SH-SY5Y (cell line): ENCODE data around the gene C2orf42.

Experiments used
- GATA2 ChIP-seq: IDR thresholded peaks from 2 replicates; pipeline ENCODE4 v1.6.1; 2011; ENCODE audit warnings: mild to moderate bottlenecking, low read depth, low read length
- GATA3 ChIP-seq: IDR thresholded peaks from 2 replicates; pipeline ENCODE4 v1.6.1; 2011; ENCODE audit warnings: low read depth, mild to moderate bottlenecking, low read length, moderate library complexity

C2orf42 gene

DNA sequence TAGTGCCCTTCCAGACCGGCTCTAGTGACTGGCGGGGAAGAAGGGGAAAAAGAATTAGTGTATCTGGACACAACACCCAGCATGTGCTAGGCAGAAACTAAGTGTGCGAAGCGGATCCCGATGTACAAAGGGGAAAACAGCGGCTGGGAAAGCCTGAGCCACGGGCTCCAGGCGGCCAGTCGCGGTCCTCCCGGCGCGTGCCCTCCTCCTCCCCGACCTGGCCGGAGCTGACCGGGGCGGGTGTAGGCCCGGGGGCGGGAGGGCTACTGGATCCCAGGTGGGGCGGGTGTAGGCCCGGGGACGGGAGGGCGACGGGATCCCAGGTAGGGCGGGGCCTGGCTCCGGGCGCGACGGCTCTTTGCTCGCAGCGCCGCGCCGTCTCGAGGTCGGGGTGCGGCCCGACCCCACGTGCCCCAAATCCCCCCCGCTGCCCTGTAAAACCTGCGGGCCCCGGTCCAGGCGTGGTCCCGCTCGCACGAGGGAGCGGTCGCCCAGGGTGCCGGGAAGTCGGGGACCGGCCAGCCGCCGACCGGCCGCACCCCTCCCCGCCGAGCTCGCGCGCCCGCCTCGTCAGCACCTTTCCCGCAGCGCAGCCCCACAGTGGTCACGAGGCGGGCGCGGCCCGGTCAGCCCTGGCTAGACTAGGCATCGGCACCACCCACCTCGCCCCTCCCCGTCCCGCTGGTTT, 48.8 kb downstream of the C2orf42 start:
- TF ChIP-seq GATA2 (no peak), GATA3 (no peak)

DNA sequence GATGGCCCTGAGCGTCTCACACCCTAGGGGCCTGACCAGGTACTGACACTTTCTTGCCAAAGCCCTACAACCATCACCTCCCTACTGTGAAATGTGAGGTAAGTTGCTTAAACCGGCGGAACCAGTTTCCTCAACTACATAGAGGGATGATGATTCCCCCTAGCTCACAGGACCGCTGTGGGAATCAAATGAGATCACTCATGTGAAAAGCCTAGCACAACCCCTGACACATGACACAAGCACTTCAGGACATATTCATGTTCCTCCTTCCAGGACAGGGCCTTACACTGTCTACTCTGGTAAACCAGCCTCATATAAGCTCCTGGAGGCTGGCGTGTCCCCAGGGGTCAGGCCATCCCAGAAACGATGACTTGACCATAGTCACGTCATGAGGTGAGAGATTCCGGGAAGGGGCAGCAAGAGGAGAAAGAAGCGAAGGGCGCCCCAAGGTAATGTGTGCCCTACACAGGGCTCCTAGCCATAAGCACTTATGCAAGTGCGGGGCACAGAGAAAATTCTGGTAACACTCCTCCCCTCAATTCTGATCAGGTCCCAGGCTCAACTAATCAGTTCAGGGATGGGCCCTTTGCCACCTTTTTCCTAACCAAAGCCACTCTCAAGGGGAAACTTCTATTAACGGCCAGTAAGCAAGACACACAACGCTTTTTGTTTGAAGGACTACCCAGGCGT, 49.5 kb downstream of the C2orf42 start:
- TF ChIP-seq GATA3 (no peak), GATA2 (no peak)

DNA sequence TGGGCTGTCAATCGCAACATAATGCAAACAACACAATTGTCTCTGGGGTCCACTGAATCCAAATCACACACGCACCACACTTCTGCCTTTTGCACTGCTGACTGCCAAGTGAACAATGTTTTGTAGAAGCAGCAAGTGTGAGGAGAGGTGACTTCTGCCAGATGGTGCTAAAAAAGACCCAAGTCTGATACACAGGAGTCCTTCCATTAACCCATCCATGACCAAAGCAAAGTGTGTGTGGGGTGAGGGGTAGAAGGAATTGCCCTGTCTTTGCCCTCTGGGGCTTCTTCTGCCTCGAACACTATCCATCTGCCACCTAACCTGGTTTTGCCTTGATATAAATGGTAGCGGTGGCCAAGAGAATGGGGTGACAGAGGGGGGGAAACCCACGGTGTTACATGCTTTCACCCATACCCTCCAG, 50.0 kb downstream of the C2orf42 start:
- TF ChIP-seq GATA3: no peak
- no peak for TF ChIP-seq GATA2

DNA sequence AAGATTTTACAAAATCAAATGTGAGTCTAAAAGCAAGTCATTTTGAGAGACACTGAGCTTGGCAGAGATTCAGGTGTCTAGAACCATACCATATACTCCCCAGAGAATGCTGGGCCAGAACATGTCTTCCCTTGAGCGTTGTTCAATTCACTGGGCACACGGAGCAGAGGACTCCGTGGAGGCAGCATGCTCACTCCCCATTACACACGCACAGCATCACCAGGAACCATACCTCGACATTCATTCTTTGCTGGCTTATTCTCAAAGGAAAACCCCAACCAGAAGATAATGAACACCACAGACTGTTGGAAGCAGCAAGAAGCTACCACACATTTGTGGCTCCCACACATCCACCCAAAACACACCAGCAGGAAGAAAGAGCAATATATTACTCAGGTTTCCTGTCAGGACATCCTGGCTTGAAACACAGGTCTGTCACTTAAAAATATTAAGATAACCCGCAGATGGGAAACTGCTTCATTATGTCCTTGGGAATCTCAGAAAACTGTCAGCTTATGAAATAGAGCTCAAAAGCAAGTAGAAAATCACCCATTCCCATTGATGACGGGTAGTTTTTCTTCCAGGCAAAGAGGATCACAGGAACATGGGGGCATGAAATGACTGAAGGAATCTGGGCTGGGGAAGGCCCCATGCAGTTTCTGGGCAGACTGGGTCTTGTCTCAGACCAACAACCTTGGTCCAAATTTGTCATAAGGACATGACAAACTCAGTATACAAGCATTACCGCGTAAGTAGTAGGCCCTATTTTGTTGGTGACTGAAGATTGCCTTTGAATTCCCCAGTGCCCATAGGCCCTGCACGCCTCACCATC, 57.1 kb downstream of the C2orf42 start:
- TF ChIP-seq GATA3: no peak
- no peak for TF ChIP-seq GATA2

DNA sequence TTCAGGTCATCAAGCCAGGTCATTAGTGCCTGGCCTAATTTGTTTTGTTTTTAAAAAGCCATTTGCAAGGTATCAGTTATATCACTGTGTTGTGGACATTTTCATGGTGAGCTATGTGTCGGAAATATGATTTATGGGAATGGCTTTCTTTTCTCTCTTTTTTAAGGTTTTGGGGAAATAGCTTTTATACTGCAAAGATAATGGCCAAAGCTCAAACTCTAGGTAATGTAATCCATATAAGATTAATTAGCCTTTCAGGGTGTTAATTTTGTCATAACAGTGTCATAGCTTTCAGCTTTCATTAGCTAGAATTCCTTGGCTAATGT, 57.7 kb downstream of the C2orf42 start:
- TF ChIP-seq GATA2: no peak
- TF ChIP-seq GATA3: no peak

DNA sequence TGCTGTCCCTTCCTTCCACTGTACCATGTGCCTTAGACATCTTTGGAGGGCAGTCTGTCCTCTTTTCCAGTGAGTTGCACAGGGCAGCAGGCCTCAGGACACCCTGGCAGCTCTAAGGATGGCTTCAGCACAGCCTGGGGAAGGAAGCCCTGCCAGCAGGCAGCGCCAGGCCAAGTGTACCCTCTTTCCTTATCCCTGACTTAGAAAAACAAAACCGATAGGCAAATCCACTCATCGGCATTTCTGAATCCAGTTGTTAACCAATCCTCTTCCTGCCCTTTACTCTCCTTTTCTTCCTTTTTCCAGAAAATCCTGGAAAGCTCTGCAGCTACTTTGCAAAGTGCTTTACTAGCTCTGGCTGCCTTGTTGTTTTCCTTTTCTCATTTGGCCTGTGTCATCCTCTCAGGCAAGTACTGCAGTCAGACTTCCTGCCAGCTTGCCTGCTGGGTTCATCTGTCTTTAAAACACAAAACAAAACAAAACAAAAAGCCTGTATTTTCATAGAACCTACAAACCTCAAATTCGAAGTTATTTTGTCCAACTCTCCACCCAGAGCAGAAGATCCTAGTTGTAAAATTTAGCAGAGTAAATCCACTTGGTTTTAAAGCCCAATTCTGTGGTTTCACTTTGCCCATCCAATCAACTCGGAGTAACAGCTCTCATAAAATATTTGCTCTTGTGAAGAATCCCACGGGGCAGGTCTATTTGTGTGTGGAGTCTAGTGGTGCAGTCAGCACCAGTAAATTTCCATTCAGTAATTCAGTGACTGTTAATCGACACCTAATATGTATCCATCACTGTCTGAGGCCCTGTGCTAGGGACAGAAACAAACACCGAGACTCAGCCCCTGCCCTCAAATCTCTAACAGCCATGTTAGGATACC, 58.3 kb downstream of the C2orf42 start:
- TF ChIP-seq GATA3 (no peak), GATA2 (no peak)

DNA sequence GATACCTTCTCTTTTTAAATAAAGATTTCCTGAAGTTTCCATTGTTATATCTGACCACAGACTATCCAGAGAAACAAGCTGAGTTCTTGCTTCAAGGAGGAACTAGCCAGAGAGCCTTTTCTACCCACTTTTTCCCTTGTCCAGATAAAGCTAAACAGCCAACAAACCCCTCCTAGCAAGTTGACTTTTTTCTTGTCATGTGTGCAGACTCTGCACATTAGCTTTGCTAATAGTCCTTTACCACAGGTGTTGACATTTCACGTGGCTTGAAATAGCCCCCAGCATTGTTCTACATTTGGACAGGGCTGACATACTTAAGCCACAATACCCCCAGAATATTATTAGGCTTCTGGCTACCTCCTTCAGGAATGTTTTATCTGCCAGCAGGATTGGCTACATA, 62.8 kb downstream of the C2orf42 start:
- TF ChIP-seq GATA2 (no peak), GATA3 (no peak)

DNA sequence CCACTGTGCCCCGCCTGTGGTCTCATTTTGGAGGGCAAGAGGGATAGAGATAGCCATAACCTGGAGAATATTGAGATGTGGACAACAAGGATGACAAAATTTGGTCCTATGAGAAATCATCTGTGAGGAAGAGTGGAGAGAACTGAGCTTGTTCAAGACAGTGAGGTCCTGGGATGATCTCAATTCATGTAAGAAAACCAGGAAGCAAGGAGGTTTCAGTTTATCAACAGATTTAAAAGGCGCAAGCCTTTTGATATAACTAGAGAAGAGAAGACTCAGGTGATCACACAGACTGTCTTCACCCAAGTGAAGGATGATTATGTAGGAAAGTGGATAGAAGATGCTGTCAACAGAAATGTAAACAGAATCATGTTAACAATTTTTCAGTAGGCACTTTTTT, 64.4 kb downstream of the C2orf42 start:
- no peak for TF ChIP-seq GATA2
- no peak for TF ChIP-seq GATA3

DNA sequence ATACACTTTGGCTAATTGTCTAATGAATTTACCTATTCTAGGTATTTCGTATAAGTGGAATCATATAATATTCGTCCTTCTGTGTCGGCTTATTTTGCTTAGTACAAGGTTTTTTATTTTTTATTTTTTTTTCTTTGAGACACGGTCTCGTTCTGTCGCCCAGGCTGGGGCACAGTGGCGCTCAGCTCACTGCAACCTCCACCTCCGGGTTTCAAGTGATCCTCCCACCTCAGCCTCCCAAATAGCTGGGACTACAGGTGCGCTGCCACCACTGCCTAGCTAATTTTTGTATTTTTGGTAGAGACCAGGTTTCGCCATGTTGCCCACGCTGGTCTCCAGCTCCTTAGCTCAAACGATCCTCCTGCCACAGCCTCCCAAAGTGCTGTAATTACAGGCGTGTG, 65.3 kb downstream of the C2orf42 start:
- TF ChIP-seq GATA2: no peak

DNA sequence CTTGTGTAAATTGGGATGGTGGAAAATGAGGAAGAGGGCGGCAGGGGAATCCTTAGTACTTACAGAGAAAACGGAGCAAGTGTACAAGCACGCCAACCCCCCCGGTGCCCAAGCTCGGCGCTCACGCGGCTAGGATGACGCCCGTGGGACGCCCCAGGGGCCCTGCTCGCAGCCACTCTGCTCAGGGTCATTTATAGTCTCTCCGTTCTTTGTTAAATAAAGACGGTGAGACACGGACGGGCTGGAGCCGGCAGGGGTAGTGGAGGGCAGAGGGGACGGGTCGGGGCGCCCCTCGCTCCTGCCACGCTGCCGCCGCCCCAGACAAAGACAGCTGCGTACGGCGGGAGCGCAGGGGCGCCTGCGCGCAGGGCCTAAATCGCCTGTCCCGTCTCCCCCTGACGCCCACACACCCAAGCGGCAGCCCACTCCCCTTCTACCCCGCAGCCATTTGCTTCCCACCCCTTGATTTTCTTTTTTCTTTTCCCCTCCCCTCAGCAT, 65.8 kb downstream of the C2orf42 start:
- TF ChIP-seq GATA3 (no peak), GATA2 (no peak)

DNA sequence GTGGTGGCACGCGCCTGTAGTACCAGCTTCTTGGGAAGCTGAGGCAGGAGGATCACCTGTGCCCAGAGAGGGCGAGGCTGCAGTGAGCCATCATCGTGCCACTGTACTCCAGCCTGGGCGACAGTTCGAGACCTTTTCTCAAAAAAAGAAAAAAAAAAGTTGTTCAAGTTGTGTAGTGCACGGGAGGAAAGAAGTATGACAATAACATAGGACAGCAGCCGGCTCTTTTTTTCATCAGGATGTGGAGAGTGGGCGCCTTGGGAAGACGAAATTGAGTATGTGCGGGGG, 67.0 kb downstream of the C2orf42 start:
- TF ChIP-seq GATA2 (no peak), GATA3 (no peak)

DNA sequence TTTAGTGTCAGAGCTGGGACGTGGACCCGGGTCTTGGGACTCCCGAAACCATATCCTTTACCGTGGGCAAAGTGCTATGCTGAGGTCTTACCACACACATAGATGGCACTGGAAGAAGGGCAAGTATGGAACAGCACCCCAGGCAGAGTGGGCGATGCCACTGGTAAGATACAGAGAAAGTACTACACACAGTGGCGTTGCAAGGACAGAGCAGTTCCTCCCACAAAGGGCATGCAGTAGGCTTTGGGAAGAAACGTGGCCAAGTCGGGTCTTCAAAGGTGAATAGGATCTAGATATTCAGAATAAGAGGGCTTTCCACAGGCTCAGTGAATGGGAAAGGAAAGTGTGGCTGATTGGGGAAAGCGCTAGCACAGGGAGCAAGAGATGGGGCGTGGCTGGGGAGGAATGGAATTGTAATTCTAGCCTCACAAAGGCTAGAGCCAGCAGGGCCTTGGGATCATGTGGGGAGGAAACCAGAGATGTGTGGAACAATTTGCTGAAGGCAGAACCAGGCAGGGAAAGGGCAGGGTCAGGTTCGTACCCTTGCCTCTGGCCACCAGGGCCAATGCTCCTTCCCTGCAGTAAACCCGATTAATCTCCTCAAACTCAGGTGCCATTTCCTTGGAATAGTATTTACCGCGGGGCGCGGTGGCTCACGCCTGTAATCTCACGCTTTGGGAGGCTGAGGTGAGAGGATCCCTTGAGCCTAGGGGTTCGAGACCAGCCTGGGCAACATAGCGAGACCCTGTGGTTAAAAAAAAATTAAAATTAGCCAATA, 67.6 kb downstream of the C2orf42 start:
- TF ChIP-seq GATA3 (no peak), GATA2 (no peak)

DNA sequence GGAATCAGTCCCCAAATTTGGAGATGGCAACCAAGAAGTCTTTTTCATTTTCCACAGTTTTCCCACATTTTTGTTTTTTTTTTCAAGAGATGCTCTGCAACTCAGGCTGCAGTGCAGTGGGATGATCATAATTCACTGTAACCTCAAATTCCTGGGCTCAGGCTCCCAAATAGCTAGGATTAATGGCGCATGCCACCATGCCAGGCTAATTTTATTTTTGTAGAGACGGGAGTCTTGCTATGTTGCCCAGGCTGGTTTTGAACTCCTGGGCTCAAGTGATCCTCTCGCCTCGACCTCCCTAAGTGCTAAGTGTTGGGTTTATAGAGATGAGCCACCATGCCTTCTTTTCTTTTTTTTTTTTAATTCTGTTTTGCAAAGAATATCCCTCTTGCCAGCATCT, 68.3 kb downstream of the C2orf42 start:
- TF ChIP-seq GATA2 (no peak), GATA3 (no peak)
